ENCODE measurements around the gene ZNF562.

ZNF562 gene

GRCh38 chr19:9621156-9622037, 53.5 kb downstream of the ZNF562 start, which contains the start of gene ZNF561:
Gene ZNF561, minus strand, starts transcription at chr19:9621232. Its CDS starts 1,776 bp downstream, at chr19:9619456.
- H3K4me3 ChIP-seq (ENCODE audit: low read depth, low read length): peak within 1 kb of the TSS; percentile 90
- TF ChIP-seq, protein P1, sequence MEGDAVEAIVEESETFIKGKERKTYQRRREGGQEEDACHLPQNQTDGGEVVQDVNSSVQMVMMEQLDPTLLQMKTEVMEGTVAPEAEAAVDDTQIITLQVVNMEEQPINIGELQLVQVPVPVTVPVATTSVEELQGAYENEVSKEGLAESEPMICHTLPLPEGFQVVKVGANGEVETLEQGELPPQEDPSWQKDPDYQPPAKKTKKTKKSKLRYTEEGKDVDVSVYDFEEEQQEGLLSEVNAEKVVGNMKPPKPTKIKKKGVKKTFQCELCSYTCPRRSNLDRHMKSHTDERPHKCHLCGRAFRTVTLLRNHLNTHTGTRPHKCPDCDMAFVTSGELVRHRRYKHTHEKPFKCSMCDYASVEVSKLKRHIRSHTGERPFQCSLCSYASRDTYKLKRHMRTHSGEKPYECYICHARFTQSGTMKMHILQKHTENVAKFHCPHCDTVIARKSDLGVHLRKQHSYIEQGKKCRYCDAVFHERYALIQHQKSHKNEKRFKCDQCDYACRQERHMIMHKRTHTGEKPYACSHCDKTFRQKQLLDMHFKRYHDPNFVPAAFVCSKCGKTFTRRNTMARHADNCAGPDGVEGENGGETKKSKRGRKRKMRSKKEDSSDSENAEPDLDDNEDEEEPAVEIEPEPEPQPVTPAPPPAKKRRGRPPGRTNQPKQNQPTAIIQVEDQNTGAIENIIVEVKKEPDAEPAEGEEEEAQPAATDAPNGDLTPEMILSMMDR (IDR thresholded peaks at IDR 0.05; ENCODE audit: borderline replicate concordance, insufficient read depth, low read depth, low read length): no peak

DNA sequence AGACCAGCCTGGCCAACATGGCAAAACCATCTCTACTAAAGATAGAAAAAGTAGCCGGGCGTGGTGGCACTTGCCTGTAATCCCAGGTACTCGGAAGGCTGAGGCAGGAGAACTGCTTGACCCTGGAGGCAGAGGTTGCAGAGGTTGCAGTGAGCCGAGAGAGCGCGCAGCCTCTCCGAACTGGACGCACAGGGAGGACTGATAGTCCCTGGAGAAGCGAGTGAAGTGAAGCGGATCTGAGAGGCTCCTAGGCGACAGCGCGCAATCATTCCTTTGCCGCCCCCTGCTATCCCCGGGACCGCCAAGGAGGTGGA, 54.1 kb downstream of the ZNF562 start:
- TF ChIP-seq, protein P1 (IDR thresholded peaks at IDR 0.05; ENCODE audit: borderline replicate concordance, insufficient read depth, low read depth, low read length): no peak
- H3K4me3 ChIP-seq (ENCODE audit: low read depth, low read length): peak overlapping the region; percentile 90

DNA sequence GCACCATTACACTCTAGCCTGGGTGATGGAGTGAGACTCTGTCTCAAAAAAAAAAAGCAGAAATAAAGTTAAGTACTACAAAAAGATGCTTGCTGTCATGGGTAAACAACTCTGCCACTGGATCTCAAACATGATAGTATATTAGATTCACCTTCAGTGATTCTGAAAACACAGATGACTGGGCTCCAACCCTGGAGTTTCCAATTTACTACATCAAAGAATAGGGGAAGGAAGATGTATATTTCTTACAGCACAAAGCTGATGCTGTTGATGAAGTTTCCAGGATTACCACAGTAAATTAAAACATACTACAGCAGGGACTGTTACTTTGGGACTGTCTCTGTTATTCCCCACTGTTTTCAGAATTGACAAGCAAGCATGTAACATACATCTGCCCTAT, 59.1 kb downstream of the ZNF562 start:
- TF ChIP-seq, protein P1 (IDR thresholded peaks at IDR 0.05; ENCODE audit: borderline replicate concordance, insufficient read depth, low read depth, low read length): no peak
- no peak overlapping the region for H3K4me3 ChIP-seq (ENCODE audit: low read depth, low read length)

DNA sequence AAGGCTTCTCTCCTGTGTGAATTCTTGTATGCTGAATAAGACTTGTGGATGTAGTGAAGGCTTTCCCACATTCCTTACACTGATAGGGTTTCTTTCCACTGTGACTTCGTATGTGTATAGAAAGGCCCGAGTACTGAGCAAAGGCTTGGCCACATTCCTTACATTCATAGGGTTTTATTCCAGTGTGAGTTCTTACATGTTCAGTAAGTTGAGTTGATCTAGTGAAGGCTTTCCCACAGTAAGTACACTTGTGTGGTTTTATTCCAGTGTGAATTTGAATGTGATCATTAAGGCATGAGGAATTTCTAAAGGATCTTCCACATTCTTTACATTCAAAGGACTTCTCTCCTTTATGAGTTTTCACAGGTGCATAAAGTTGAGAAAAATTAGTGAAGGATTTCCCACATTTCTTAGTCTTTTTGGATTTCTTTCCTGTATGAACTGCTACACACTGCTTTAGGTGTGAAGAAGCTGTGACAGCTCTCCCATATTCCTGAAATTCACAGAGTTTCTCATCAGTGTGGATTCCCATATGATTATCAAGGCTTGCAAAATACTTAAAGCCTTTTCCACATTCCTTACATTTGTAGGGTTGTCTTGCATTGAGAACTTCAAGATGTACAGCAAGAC, 64.3 kb downstream of the ZNF562 start:
- TF ChIP-seq, protein P1 (IDR thresholded peaks at IDR 0.05; ENCODE audit: borderline replicate concordance, insufficient read depth, low read depth, low read length): no peak
- H3K4me3 ChIP-seq (ENCODE audit: low read depth, low read length): no peak overlapping the region

DNA sequence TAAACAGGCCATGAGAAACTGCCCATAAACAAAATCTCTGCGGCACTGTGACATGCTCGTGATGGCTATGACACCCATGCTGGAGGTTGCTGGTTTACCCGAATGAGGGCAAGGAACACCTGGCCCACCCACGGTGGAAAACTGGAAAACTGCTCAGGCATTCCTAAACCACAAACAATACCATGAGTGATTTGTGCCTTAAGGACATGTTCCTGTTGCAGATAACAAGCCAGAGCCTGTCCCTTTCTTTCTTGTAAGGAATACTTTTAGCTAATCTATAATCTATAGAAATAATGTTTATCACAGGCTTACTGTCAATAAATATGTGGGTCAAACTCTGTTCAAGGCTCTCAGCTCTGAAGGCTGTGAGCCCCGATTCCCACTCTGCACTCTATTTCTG, 66.0 kb downstream of the ZNF562 start:
- no peak overlapping the region for H3K4me3 ChIP-seq (ENCODE audit: low read depth, low read length)
- TF ChIP-seq, protein P1 (IDR thresholded peaks at IDR 0.05; ENCODE audit: borderline replicate concordance, insufficient read depth, low read depth, low read length): no peak

DNA sequence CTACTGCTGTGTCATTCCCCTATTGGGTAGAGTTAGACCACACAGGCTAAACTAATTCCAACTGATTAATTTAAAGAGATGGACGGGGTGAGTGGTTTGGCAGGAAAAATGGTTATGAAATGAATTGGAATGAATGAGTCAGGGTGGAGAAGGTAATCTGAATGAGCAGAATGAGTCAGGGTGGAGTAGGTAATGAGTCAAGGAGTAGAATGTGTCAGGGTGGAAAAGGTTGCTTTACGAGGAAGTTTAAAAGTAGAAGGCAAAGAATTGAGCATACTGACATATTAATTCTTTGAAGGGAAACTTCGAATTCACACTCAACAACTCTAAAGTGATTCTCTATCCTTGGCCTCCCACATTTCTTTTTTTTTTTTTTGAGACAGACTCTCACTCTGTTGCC, 77.9 kb downstream of the ZNF562 start:
- TF ChIP-seq, protein P1 (IDR thresholded peaks at IDR 0.05; ENCODE audit: borderline replicate concordance, insufficient read depth, low read depth, low read length): no peak
- H3K4me3 ChIP-seq (ENCODE audit: low read depth, low read length): no peak overlapping the region
